ENCODE results near the gene FOXP1. TPM values are rescaled to one million over a fixed set of nuclear protein-coding genes. Genes with fewer than 3 reads are reported as not detected.

The FOXP1 gene
- total RNA-seq, 1 experiment from 2014 or later: 24.8 TPM

- H3K27me3 ChIP-seq: no peaks in the 10 kb centered on the region
- H3K27ac ChIP-seq: no peak overlapping the region
Observed at GRCh38 chr3:71235846-71236245, 347.7 kb downstream of the FOXP1 start.

DNA sequence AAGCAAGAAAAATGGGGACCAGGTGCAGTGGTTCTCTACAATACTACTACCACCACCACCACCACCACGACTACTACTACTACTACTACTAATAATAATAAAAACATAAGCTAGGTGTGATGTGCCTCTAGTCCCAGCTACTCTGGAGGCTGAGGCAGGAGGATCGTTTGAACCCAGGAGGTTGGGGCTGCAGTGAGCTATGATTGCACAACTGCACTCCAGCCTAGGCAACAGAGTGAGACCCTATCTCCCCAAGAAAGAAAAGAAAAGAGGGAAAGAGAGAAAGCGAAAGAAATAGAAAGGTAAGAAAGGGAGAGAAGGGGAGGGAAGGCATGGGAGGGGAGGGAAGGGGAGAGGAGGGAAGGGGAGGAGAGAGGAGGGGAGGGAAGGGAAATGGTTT lies 350.6 kb downstream of the FOXP1 start:
- no peaks in the 10 kb centered on the region for H3K27me3 ChIP-seq
- H3K4me3 ChIP-seq: no peak overlapping the region
- no peak for DNase-seq
- H3K9me3 ChIP-seq (replicated peaks): no peaks in the 10 kb centered on the region
- no peaks in the 10 kb centered on the region for H3K36me3 ChIP-seq
- H3K27ac ChIP-seq: no peak overlapping the region
- no peaks in the 10 kb centered on the region for H3K4me1 ChIP-seq

More at GRCh38 chr3:71235846-71236245, 347.7 kb downstream of the FOXP1 start:
- no peak overlapping the region for H3K4me3 ChIP-seq
- H3K4me1 ChIP-seq: no peaks in the 10 kb centered on the region
- no peak for DNase-seq
- H3K9me3 ChIP-seq (replicated peaks): no peaks in the 10 kb centered on the region
- no peaks in the 10 kb centered on the region for H3K36me3 ChIP-seq

GRCh38 chr3:71232175-71232679 lies 351.3 kb downstream of the FOXP1 start:
- Histone ChIP-seq H3K4me1 (no peaks in the 10 kb centered on the region), H3K36me3 (no peaks in the 10 kb centered on the region), H3K27me3 (no peaks in the 10 kb centered on the region), H3K9me3 (replicated peaks) (no peaks in the 10 kb centered on the region), H3K4me3 (no peak overlapping the region), H3K27ac (no peak overlapping the region)
- no peak for DNase-seq

GRCh38 chr3:71231680-71232079 lies 351.8 kb downstream of the FOXP1 start:
- no peak overlapping the region for H3K27ac ChIP-seq
- H3K27me3 ChIP-seq: no peaks in the 10 kb centered on the region
- no peak for DNase-seq
- no peak overlapping the region for H3K4me3 ChIP-seq
- no peaks in the 10 kb centered on the region for H3K4me1 ChIP-seq
- H3K9me3 ChIP-seq (replicated peaks): no peaks in the 10 kb centered on the region
- H3K36me3 ChIP-seq: no peaks in the 10 kb centered on the region

- no peak overlapping the region for H3K4me3 ChIP-seq
- no peak overlapping the region for H3K27ac ChIP-seq
- H3K27me3 ChIP-seq: no peaks in the 10 kb centered on the region
- DNase-seq: no peak
- H3K4me1 ChIP-seq: no peaks in the 10 kb centered on the region
- no peaks in the 10 kb centered on the region for H3K9me3 ChIP-seq (replicated peaks)
- H3K36me3 ChIP-seq: no peaks in the 10 kb centered on the region
Observed at GRCh38 chr3:71229905-71230657, 353.4 kb downstream of the FOXP1 start.

DNA sequence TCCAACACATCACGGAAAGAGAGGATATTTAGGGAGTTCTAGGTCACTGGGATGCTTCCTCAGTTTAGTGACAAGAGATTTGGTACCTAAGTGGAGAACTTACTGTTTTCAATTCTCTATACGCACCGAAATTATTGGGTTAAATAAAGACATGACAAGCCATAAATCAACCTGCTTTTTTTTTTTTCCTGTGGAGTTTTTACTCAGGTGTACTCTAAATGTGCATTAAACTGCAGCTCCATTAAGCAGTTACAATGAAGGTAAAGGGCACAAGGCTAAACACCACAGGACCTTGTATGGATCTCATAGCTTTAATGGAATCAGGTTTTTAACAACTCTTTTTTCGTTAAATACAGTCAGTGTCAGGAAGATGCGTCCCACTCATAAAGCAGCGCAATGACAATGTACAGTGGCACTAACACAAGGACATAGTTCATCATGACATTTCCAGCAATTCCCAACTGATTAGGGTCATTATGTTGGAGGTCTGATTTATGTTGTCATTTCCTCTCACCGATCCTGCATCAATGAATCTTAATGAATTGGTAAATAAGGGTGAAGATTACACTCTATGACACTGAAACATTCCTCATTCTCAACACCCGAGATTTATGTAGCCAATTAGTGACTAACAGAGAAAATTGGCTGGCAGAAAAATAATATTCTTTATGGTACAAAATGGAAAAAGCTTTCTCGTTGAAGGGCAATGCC lies 355.2 kb downstream of the FOXP1 start:
- H3K27ac ChIP-seq: no peak overlapping the region
- no peaks in the 10 kb centered on the region for H3K36me3 ChIP-seq
- H3K4me1 ChIP-seq: no peaks in the 10 kb centered on the region
- DNase-seq: no peak
- no peaks in the 10 kb centered on the region for H3K27me3 ChIP-seq
- no peaks in the 10 kb centered on the region for H3K9me3 ChIP-seq (replicated peaks)
- no peak overlapping the region for H3K4me3 ChIP-seq

DNA sequence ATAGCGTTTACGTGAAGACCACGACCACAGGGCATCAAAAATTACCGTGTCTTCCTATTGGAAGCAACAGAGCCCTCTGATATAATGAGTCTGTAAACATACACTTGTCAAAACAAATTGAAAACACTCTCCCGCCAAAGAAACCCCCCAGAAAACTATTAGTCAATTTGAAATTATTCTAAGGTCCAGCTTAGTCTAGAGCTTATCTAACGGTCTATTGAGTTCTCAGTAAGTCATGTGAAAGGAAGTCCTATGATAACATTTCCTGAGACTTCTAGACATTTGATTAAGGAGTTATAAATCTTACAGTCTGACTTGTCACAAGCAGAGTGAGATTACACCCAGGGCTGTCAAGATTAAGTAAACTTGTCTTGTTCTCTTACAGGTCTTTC lies 356.3 kb downstream of the FOXP1 start:
- H3K4me1 ChIP-seq: no peaks in the 10 kb centered on the region
- H3K27ac ChIP-seq: no peak overlapping the region
- H3K36me3 ChIP-seq: no peaks in the 10 kb centered on the region
- no peaks in the 10 kb centered on the region for H3K9me3 ChIP-seq (replicated peaks)
- H3K27me3 ChIP-seq: no peaks in the 10 kb centered on the region
- H3K4me3 ChIP-seq: no peak overlapping the region
- DNase-seq: no peak

GRCh38 chr3:71226565-71227269 lies 356.8 kb downstream of the FOXP1 start:
- H3K4me3 ChIP-seq: no peak overlapping the region
- DNase-seq: no peak

GRCh38 chr3:71225951-71226564 lies 357.5 kb downstream of the FOXP1 start:
- H3K4me3 ChIP-seq: no peak overlapping the region
- H3K27ac ChIP-seq: no peak overlapping the region
- H3K9me3 ChIP-seq (replicated peaks): no peaks in the 10 kb centered on the region

More at GRCh38 chr3:71226565-71227269, 356.8 kb downstream of the FOXP1 start:
- Histone ChIP-seq H3K36me3 (no peaks in the 10 kb centered on the region), H3K9me3 (replicated peaks) (no peaks in the 10 kb centered on the region), H3K27me3 (no peaks in the 10 kb centered on the region), H3K4me1 (no peaks in the 10 kb centered on the region), H3K27ac (no peak overlapping the region)

GRCh38 chr3:71225002-71225684 lies 358.4 kb downstream of the FOXP1 start:
- Histone ChIP-seq H3K27ac (no peak overlapping the region), H3K4me3 (no peak overlapping the region), H3K4me1 (no peaks in the 10 kb centered on the region), H3K36me3 (no peaks in the 10 kb centered on the region), H3K9me3 (replicated peaks) (no peaks in the 10 kb centered on the region), H3K27me3 (no peaks in the 10 kb centered on the region)
- DNase-seq: no peak

More at GRCh38 chr3:71225951-71226564, 357.5 kb downstream of the FOXP1 start:
- no peak for DNase-seq
- Histone ChIP-seq H3K27me3 (no peaks in the 10 kb centered on the region), H3K4me1 (no peaks in the 10 kb centered on the region), H3K36me3 (no peaks in the 10 kb centered on the region)

DNA sequence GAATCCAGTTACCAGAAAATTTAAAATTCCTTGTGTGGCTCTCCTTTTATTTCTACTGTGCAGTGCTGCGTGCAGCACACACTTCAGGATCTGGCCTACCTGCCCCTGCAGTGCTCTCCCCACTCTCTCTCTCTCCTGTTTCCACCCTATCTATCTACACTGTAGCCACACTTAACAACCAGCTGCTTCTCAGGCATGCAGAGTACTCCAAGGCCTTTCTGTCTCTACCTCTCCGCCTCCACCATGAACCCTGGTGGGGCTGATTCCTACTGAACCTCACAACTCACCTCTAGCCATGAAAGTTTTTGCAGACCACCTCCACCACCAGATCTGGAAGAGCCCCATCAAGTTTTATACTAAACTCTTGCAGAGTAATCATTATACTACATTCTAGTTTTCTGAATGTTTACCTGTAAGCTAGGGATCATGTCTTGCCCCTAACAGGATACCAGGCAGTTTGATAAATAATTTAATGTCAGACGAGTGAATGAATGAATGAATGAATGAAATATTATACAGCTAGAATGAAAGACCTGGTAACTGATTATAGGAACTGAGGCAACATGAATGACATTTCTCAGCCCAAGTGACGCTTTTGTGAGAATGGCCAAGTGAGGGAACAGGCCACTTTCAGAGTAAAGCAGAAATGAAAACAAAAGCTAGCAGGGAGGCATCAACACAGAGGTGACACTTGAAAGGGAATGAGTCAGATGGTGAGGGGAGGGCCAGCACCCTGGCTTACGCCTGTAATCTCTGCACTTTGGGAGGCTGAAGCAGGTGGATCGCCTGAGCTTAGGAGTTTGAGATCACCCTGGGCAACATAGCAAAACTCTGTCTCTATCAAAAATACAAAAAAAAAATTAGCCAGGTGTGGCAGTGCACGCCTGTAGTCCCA lies 363.5 kb downstream of the FOXP1 start:
- no peak for DNase-seq
- Histone ChIP-seq H3K36me3 (no peaks in the 10 kb centered on the region), H3K4me1 (no peaks in the 10 kb centered on the region), H3K9me3 (replicated peaks) (no peaks in the 10 kb centered on the region), H3K27ac (no peak overlapping the region), H3K4me3 (no peak overlapping the region), H3K27me3 (no peaks in the 10 kb centered on the region)

DNA sequence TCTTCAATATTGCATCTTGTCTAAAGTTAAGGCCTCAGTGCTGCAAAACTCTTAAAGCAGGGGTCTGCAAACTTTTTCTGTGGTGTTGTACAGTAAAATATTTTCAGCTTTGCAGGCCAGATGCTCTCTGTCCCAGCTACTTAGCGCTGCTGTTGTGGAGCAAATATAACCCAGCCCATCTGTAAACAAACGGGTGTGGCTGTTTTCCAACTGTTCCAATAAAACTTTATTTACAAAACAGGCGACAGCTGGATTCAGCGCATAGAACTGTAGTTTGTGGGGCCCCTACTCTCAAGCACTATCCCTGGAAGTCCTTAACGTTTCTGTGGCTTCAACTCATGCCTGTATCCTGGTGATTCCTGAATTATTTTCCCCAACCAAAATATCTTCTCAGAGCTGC lies 365.0 kb downstream of the FOXP1 start:
- Histone ChIP-seq H3K27me3 (no peaks in the 10 kb centered on the region), H3K4me3 (no peak overlapping the region), H3K4me1 (no peaks in the 10 kb centered on the region), H3K27ac (no peak overlapping the region), H3K36me3 (no peaks in the 10 kb centered on the region), H3K9me3 (replicated peaks) (no peaks in the 10 kb centered on the region)
- DNase-seq: no peak

- no peak for DNase-seq
- Histone ChIP-seq H3K36me3 (no peaks in the 10 kb centered on the region), H3K4me3 (no peak overlapping the region), H3K9me3 (replicated peaks) (no peaks in the 10 kb centered on the region), H3K27ac (no peak overlapping the region), H3K27me3 (no peaks in the 10 kb centered on the region), H3K4me1 (no peaks in the 10 kb centered on the region)
Observed at GRCh38 chr3:71217640-71218222, 365.8 kb downstream of the FOXP1 start.
